HG02973 (cell line): ENCODE data around the gene PRG3.

ENCODE experiments used
- ATAC-seq: cut with Tn5 transposase; IDR thresholded peaks from one replicate; pipeline ENCODE4 v1.9.1; 2021; ENCODE audit warnings: moderate library complexity; ENCODE audit not compliant: unreplicated experiment

The PRG3 gene, protein sequence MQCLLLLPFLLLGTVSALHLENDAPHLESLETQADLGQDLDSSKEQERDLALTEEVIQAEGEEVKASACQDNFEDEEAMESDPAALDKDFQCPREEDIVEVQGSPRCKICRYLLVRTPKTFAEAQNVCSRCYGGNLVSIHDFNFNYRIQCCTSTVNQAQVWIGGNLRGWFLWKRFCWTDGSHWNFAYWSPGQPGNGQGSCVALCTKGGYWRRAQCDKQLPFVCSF

DNA sequence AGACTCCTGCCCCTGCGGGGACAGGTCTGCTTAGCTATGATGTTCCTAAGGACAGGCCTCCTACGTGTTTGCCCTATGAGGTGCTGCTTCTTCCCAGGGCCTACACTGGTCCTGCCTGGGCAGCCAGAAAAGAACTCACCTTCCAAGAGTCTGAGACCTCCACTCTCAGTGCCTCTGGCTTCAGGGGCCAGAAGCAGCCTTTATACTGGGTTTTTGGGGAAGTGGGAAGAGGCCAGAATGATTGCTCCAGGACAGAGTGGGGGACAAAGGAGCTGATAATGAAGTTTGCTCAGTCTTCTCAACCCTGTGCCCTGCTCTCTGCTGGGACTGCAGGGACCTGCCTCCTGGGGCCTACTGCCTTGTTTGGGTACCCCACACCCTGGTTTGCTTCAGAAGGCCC is at the start of gene PRG3:
TSS of gene PRG3 (minus strand) at position 176 of the 400 bp plus-strand sequence. CDS start 442 bp downstream, outside the sequence.
- no peak for ATAC-seq

DNA sequence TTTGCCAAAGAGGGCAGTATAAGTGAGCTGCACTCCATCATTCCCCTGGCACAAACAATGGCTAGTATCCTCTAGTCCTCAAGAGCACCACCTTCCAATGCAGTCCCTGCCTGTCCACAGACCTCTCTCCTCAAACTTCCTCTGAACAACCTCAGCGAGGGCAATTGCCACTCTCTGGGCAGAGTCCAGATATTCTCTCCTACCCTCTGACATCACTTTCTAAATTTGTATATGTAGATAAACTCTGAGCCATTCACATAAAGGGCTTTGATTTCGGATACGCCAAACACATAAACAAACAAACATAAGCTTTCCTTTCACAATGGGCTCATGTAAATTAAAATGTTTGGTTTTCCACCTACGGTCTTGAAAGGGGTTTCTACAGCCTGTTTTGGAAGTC is 49.0 kb upstream of the PRG3 start:
- no peak for ATAC-seq

DNA sequence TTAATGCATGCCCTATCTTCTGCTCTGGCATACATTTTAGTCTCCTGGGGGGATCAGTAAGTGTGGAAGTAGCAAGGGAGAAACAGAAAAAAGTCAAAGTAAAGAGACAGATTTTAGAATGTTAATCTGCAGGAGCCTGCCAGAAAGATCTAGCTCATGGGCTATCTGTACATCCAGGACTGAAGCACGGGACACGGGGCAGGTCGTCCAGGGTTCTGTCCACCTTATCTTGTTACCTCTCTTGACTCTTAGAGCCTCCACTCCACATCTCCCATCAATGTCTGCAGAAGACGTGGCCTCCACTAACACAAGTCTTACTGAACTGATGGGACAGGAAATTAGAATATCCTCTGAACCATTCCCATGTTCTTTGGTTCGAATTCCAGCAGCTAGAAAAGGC is 47.7 kb upstream of the PRG3 start:
- ATAC-seq = no peak

DNA sequence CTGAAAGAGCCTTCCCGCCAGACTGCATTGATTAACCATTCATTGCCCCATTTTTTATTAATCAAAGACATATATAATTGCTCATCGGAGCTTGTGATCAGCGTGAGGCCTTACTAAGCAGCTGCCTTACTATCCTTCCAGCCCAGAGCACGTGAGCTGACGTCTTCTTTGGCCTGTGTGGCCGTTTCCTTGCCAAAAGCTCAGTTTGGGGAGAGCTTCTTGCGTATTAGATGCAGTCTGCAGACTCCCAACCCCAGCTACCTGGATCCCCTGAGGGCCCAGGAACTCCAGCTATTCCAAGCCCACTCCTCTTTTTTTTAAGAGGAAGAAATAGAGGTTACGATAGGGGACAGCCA is 46.8 kb upstream of the PRG3 start:
- no peak for ATAC-seq

DNA sequence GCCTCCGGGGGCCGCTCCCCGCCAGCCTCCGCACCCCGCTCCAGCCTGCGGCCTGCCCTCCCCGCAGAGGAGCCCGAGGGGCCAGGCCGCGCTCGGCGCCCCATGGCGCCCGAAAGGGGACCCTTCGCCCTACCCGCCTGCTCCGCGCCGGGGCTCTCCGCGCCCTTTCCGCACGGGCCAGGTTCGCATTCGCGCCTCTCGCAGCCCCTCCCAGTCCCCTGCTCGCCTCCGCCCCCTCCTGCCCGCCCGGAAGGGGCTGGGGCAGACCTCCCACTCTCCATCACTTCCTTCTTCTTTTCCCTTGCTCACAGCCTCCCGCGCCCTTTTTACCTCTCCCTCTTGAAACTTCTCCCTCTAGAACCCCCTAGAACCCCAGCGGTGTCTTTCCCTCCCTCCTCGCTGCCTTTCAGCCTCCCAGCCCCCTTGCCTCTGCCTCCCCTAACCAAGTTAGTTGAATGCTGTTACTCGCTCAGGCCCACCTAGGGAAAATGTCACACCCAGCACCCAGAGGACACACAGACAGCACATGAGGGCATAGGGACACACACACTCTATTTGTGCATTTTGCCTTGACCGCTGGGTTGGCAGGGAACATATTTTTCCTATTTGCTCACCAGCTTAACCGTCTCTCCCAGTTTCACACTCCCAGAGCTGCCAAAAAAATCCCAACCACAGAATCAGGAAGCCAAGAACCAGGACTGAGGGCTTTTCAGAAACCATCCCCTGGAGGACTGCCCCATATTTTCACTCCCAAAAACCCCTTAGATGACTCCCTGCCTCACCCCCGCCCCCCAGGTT is 46.2 kb upstream of the PRG3 start, which contains the start of gene SLC43A3:
TSS of gene SLC43A3 (minus strand) at position 193 of the 798 bp plus-strand sequence. CDS start 949 bp downstream, outside the sequence.
- ATAC-seq = peak; percentile 43

DNA sequence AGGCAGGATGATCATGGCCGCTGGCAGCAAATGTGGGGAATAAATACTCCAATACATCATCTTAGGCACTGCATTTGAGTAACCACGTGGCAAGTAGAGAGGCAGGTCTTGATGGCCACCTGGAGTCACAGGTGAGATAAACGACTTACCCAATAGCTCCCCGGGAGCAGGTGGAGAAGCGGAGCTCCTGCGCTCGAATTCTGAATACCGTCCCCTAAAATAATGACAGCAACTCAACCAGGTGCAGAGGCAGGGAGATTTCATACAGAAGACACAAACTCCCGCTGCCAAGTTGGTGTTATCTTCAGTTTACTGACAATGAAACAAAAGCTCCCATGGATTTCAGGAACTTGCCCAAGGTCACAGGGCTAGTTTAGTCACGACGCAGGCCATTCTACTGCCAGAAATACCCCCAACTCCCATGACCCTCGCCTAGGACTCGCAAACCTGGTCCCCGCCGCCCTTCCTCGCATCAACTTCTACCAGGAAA is 45.5 kb upstream of the PRG3 start:
- peak; percentile 0 for ATAC-seq

DNA sequence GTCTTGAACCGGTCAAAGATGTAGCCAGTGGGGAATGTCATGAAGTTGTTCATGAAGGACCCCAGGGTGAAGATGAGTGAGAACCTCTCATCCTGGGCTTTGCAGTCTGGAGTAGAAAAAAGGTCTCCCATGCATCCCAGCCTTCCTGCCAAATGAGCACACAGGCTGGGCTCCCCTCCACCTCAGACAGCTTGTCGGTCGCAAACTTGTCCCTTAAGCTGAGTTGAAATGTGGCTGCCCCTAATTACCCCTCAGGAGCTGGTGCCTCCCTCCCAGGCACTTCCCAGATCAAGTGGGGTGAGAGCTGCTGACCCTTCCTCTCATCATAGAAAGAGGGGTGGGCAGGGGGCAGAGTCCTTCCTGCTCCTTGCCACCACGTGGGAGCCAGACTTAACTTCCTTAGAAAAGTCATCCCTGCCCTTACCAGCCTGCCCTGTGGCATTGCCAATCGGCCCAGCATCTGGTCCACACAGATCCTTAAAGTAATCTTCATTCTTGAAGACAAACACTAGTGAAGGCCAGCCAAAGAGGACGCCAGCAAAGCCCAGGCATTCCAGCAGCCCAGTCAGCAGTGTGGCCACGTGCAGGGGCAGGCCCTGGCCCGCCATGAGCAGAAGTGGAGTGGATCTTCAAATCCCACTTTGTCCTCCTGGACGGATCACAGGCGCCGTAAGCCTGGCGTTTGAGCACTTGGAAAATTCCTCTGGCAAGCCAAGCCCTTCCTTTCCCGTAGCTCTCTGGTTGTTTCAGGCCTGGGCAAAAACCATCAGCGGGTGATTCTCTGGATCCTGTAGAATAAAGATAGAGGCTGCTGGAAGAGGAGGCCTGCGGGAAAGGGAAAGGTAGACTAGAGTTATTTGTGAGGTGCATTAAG is 44.9 kb upstream of the PRG3 start:
- no peak for ATAC-seq

DNA sequence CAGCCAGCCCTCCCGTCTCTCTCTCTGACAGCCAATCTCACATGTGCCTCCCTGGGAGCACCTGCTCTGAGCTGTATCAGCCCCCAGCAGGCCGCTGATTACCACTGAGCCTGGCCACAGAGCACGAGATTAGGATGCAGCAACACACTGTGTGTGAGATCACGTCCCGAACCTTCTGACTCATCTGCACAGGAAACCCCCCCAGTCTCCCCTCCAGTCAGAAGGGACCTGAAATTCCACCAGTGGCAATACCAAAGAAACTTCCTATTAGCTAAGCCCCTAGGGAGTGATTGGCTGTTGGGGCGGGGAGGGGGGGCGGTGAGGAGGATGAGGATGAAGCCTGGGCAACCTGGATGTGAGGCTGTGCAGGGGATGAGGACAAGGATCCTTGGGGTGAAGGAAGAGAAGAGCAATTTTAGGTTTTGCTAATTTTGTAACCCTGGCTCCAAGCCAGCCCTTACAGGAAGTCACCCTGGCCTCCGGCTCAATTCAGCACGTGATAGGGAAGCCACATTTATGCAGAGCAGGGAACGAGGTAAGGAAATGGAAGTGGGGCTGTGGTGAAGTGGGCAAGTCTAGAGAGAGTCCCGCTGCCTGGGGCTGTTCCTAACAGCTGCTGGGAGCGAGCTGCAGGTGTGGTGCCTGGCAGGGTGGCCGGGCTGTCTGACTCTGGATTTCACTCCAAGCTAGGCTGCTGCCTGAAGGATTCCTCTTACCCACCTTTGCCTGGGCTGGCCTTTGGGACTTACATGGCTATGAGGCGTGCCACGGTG is 44.0 kb upstream of the PRG3 start:
- ATAC-seq = peak; percentile 94

DNA sequence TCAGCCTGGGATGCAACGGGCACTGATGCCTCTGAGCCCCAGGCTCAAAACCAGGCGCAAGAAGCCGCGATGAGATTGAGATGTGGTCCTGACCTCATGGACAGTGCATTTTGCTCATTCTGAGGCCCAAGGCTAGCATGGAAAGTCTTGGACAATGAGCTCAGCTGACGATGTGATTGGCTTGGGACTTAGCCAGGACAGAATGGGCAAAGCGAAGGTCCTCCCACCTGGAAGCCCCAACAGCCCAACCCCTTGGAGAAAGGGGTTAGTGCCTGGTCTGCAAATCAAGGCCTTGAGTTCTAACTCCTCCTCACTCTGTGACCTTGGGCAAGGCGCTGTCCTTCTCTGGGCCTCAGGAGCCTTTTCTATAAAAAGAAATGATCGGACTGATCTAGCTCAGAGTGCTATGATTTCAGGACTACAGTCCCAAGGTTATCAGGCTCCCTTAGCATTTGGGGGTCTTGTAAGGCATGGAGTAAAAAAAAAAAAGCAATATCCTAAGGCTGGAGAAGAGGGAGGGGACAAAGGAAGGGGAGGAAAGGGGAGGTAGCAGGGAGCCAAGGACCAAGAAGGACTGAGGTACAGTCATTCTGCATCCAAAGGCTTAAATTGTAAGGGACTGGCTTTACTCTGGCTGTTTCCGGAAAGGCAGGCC is 43.3 kb upstream of the PRG3 start:
- ATAC-seq = no peak

DNA sequence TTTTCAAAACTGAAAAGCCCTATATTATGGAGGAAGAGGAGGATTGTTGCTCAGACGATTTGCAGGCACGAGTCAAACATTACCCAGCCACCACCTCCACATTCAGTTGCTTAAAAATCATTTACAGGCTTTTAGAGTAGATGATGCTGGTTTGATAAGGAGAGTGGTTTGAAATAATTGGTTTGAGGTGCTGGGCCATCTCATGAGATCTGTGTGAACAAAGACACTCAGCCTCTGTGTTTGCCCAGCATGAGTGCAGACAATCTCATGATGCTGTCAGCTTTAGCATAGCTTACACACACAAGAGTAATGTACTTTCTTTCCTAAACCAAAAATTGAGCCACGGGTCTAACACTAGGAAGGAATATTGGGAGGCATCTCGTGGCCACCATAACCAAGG is 41.7 kb upstream of the PRG3 start:
- ATAC-seq = no peak

DNA sequence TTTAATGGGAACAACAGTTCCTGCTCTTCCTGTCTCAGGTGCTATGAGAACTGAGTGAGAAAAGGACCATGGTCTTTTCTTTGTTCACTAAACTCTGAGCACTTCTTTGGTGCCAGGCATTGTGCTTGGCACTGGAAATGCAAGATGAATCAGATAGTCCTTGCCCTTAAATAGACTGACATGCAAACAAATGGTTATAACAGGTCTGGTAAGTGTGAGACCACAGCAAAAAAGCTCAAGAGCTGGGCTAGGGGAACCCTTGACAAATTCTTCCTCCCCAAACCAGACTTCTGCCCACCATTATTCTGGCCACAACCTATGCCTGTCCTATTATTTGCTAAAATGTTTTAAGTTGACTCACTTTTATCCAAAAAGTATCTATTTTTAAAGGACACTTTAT is 40.9 kb upstream of the PRG3 start:
- ATAC-seq = no peak

DNA sequence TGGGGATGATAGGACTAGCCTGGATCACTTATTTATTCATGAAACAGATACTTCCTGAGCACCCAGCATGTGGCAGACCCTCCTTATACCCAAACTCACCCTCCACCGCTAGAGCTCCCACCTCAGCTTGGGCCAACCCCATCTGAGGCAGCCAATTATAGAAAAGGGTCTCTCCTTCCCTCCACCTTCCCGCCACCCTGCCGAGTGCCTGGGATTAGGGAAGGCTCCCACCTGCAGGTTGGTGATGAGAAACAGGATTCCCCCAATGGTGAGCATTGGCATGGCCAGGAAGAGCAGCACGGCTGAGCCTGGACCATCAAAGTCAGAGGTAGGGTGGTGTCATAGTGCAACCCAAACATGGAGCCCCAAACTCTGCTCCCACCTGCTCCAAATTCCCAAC is 40.1 kb upstream of the PRG3 start:
- ATAC-seq = no peak

DNA sequence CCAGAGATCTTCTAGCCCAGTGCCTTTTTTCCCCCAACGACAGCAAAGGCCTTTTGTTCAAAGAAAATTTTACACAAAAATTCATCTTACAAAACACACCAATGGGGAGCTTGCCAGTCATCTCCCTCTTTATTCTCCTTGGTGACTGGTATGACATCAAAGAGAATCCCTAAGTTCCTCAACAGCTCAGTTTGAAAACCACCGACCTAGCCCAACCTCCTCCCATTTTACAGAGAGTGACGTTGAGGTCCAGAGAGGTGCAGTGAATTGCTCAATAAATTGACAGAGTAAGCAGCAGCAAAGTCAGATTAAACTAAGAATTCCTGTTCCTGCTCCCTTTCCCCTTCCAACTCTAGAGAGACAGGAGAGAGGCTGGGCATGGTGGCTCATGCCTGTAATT is 38.2 kb upstream of the PRG3 start:
- ATAC-seq = no peak

DNA sequence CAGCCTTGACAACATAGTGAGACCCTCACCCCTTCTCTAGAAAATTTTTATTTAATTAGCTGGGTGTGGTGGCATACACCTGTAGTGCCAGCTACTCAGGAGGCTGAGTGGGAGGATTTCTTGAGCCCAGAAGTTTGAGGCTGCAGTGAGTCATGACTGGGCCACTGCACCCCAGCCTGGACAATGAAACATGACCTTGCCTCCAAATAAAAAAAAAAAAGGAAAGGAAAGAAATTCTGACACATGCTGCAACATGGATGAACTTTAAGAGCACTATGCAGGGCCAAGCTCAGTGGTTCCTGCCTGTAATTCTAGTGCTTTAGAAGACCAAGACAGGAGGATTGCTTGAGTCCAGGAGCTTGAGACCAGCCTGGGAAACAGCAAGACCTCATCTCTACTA is 37.2 kb upstream of the PRG3 start:
- no peak for ATAC-seq

DNA sequence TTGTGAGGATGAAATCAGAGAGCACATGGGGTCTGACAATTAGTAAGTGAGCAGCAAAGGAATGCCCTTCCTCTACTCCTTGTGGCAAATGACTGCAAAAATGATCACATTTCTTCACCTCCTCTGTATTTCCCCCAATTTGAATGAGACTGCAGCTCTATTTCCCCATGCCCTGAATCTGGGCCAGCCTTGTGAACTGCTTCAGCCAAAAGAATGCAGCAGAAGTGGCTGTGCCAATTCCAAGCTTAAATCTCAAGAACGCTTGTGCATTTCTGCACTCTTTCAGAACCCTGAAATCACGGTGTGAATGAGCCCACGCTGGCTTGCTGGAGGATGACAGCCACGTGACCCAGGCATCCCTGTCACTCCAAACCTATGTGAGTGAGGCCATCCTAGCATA is 36.1 kb upstream of the PRG3 start:
- ATAC-seq = no peak

DNA sequence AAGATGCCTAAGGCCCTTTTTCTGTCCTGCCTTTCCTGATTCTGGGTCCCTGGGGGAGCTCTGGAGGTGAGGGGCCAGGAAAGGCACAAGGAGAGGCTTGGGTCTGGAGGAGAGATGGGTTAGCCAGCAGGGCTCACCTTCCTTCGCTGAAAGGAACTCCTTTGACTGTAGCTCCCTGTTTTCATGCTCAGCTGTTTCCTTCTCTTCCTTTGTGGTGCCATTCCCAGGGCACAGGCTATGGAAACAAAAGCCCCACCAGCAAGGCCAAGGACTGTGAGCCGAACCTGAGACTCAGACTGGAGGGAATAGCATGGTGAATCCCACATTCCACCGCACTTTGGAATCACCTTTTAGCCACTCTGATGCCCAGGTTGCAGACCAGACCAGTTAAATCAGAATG is 35.5 kb upstream of the PRG3 start:
- ATAC-seq = no peak

DNA sequence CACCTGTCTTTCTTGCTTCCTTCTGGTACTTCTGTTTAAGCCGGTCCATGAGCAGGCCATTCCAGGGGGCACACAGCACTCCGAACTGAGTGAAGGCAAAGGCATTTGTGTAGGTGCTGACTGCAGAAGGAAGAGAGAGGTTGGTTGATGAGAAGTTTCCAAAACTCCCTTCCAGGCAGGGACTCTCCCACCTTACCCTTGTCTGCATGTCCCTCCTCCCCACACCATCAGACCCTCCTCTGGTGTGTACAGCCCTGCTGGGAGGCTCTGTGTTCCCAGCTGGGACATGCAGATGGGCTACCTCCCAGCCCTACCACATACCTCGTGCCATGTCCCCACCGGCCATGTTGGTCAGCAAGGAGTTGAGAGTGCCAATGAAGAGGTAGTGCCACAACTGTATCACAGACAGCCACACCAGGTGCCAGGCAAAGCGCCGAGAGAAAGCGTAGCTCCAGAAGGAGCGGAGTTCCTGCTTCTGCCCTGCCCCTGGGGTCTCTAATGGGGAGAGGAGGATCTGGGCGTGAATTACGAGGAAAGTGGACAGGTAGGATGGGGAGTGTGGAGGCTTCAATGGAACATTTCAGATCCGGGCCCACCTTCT is 33.8 kb upstream of the PRG3 start:
- ATAC-seq = no peak

DNA sequence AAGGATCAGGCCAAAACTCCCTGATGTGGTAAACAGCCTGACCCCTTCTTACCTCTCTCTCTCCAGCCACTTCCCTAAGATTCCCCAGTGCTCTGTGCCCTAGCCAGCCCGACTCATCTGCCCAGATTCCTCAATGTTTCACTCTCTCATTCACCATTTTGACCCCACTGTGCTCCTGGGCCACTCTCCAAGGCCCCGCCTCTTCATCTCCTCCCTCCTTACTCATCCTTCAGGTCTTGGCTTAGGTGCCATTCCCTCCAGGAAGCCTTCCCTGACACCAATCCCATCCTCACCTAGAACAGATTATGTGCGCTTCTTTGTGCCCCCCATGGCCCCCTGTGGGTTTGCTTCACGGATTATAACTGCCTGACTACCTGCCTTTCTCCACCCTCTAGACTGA is 32.7 kb upstream of the PRG3 start:
- ATAC-seq = no peak

DNA sequence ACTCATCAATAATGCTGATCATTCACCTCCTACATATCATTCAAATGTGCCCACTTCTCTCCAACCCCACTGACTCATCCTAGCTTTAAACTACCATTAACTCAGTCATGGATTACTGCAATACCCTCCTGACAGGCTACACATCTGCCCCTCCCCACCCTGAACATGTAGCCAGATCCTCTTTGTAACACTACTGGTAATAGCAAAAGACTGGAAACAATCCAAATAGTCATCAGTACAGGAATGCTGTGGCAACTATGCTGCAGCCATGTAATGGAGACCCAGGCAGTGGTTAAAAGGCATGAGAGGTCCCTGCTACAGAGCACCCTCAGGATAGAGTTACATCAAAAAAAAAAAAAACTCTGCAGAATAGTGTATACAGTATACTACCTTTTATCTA is 29.3 kb upstream of the PRG3 start:
- ATAC-seq = no peak
